GM20000 (cell line): Measurements from ENCODE around the gene EIF4B.

ENCODE experiments used
- DNase-seq: peaks from one replicate; pipeline ENCODE4 v3.0.0; 2012; ENCODE audit warnings: low spot score
- TF ChIP-seq, protein P1 (sequence below): IDR thresholded peaks from 2 replicates; pipeline ENCODE4 v1.5.1; 2012; ENCODE audit warnings: mild to moderate bottlenecking, control low read depth; ENCODE audit errors: extremely low read depth, missing control alignments

Gene EIF4B

GRCh38 chr12:53058674-53059433 is 52.6 kb downstream of the EIF4B start:
- no peak for DNase-seq
- TF ChIP-seq, protein P1, sequence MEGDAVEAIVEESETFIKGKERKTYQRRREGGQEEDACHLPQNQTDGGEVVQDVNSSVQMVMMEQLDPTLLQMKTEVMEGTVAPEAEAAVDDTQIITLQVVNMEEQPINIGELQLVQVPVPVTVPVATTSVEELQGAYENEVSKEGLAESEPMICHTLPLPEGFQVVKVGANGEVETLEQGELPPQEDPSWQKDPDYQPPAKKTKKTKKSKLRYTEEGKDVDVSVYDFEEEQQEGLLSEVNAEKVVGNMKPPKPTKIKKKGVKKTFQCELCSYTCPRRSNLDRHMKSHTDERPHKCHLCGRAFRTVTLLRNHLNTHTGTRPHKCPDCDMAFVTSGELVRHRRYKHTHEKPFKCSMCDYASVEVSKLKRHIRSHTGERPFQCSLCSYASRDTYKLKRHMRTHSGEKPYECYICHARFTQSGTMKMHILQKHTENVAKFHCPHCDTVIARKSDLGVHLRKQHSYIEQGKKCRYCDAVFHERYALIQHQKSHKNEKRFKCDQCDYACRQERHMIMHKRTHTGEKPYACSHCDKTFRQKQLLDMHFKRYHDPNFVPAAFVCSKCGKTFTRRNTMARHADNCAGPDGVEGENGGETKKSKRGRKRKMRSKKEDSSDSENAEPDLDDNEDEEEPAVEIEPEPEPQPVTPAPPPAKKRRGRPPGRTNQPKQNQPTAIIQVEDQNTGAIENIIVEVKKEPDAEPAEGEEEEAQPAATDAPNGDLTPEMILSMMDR = no peak

- TF ChIP-seq, protein P1 = no peak
- no peak for DNase-seq
Observed at GRCh38 chr12:53059434-53060063, 53.3 kb downstream of the EIF4B start.

DNA sequence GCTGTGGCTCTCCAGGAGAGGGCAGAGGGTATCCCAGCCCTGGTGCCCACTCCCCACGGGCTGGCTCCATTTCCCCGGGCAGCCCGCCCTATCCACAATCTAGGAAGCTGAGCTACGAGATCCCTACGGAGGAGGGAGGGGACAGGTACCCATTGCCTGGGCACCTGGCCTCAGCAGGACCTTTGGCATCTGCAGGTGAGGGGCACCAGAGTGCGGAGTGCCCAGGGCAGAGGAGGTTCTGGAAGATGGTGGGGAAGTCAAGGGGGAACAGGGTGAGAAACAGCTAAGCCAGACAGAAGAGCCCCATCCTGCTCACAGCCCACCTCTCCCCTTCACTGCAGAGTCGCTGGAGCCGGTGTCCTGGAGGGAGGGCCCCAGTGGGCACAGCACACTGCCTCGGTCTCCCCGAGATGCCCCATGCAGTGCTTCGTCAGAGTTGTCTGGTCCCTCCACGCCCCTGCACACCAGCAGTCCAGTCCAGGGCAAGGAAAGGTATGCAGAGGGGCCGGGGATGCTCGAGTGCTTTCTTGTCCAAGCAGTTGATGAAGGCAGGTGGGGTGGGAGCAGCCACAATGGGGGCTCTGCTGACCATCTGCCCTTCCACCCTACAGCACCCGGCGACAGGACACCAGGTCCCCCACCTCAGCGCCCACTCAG is 53.9 kb downstream of the EIF4B start:
- DNase-seq = no peak
- TF ChIP-seq, protein P1 = no peak

DNA sequence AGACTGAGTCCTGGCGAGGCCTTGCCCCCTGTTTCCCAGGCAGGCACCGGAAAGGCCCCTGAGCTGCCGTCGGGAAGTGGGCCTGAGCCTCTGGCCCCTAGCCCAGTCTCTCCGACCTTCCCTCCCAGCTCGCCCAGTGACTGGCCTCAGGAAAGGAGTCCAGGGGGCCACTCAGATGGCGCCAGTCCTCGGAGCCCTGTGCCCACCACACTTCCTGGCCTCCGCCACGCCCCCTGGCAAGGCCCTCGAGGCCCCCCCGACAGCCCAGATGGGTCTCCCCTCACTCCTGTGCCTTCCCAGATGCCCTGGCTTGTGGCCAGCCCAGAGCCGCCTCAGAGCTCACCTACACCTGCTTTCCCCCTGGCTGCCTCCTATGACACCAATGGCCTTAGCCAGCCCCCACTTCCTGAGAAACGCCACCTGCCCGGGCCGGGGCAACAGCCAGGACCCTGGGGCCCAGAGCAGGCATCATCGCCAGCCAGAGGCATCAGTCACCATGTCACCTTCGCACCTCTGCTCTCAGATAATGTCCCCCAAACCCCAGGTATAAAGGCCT is 54.5 kb downstream of the EIF4B start:
- TF ChIP-seq, protein P1 = no peak
- no peak for DNase-seq

- DNase-seq = no peak
- TF ChIP-seq, protein P1 = no peak
Observed at GRCh38 chr12:53061404-53062010, 55.3 kb downstream of the EIF4B start.

DNA sequence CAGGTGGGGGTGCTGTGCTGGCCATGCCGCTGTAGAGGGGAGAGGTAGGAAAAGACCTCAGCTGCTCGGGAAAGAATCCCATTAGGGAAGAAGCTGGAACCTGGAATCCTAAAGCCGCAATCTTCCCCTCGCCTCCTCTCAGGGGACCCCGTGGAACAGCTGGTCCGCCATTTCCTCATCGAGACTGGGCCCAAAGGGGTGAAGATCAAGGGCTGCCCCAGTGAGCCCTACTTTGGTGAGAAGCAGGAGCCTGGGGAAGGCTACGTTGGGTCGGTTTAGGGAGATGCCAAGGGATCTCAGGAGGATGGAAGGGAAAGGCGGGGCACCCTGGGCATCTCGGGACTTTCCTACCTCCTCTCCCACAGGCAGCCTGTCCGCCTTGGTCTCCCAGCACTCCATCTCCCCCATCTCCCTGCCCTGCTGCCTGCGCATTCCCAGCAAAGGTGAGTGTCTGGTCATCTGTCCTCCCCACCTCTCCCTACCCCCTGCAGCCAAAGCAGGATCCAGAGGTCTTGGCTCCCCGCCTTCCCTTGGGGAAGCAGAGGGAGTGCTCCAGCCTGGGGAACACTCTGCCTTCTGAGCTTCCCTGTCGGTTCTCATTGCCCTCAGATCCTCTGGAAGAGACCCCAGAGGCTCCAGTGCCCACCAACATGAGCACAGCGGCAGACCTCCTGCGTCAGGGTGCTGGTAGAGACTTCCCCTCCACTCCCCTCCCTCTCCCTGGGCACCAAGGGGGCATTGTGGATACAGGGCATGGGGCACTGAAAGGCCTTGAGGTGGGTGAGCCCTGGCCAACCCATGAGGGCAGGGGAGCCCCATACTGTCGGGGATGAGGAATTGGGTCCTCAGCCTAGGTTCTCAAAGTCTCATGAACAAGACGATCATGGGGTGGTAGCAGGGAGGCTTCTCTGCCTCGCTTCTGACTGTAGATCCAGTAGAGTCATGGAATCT is 56.0 kb downstream of the EIF4B start:
- DNase-seq = no peak
- TF ChIP-seq, protein P1 = no peak
